ENCODE data around the gene SOWAHB. TPM values are rescaled to one million over a fixed set of nuclear protein-coding genes. Genes with fewer than 3 reads are reported as not detected.
"Not testable (repeated sequence)": the region's sequence is repeated elsewhere in the genome, so short reads cannot be mapped to it uniquely, and the experiment has no call there.

Gene SOWAHB
- total RNA-seq, 8 experiments from 2014 or later, result 0.17 to 1.3 (median 0.33) TPM; not detected in 2

GRCh38 chr4:76886214-76886613, 11.7 kb downstream of the SOWAHB start:
- H3K4me3 ChIP-seq, result no peak overlapping the region
- in situ Hi-C loops (cut with MboI; ENCODE audit: low pct_unique_long_range_greater_than_20kb in 2 of 9, low sequenced_read_pairs in 9 of 9, unreplicated experiment in 9 of 9), result no loop called here
- ATAC-seq (replicated peaks in 6 of 8), result no peak
- WGBS, 10 experiments, result 35 to 100% (median 88%) methylated on average over 1 to 4 of the region's 5 CpGs; no CpG with 5 or more reads in 2 of the 10 experiments
- H3K27ac ChIP-seq, result no peak overlapping the region
- no peaks in the 10 kb centered on the region for H3K4me1 ChIP-seq (replicated peaks in 1 of 2)

GRCh38 chr4:76883147-76883546, 14.8 kb downstream of the SOWAHB start:
- WGBS, 10 experiments, result 62 to 100% (median 87%) methylated on average over 2 to 6 of the region's 8 CpGs; no CpG with 5 or more reads in 2 of the 10 experiments
- Histone ChIP-seq H3K27ac (no peak overlapping the region), H3K4me1 (replicated peaks in 1 of 2) (no peaks in the 10 kb centered on the region), H3K4me3 (no peak overlapping the region)
- no peak for ATAC-seq (replicated peaks in 6 of 8)
- in situ Hi-C loops (cut with MboI; ENCODE audit: low pct_unique_long_range_greater_than_20kb in 2 of 9, low sequenced_read_pairs in 9 of 9, unreplicated experiment in 9 of 9), result no loop called here

- Histone ChIP-seq H3K27ac (no peak overlapping the region), H3K4me3 (no peak overlapping the region), H3K4me1 (replicated peaks in 1 of 2) (no peaks in the 10 kb centered on the region)
- WGBS, 10 experiments, result 40 to 94% (median 80%) methylated on average over 1 to 2 of the region's 2 CpGs; no CpG with 5 or more reads in 1 of the 10 experiments
- no peak for ATAC-seq (replicated peaks in 6 of 8)
- in situ Hi-C loops (cut with MboI; ENCODE audit: low pct_unique_long_range_greater_than_20kb in 2 of 9, low sequenced_read_pairs in 9 of 9, unreplicated experiment in 9 of 9), result no loop called here
These were observed 15.3 kb downstream of the SOWAHB start for GRCh38 chr4:76882630-76883029.

- 0 to 86% (median 63%) methylated on average over 1 of the region's 1 CpG; no CpG with 5 or more reads in 5 of the 10 experiments for WGBS, 10 experiments
- in situ Hi-C loops (cut with MboI; ENCODE audit: low pct_unique_long_range_greater_than_20kb in 2 of 9, low sequenced_read_pairs in 9 of 9, unreplicated experiment in 9 of 9), result no loop called here
- H3K4me1 ChIP-seq (replicated peaks in 1 of 2), result no peaks in the 10 kb centered on the region
- H3K27ac ChIP-seq, result no peak overlapping the region
- no peak for ATAC-seq (replicated peaks in 6 of 8)
- H3K4me3 ChIP-seq, result no peak overlapping the region
These were observed 16.6 kb downstream of the SOWAHB start for GRCh38 chr4:76881375-76881774.

- in situ Hi-C loops (cut with MboI; ENCODE audit: low pct_unique_long_range_greater_than_20kb in 2 of 9, low sequenced_read_pairs in 9 of 9, unreplicated experiment in 9 of 9), result no loop called here
- Histone ChIP-seq H3K27ac (no peak overlapping the region), H3K4me3 (no peak overlapping the region), H3K4me1 (replicated peaks in 1 of 2) (no peaks in the 10 kb centered on the region)
- ATAC-seq (replicated peaks in 6 of 8), result no peak
- 0 to 100% (median 89%) methylated on average over 1 to 3 of the region's 3 CpGs; no CpG with 5 or more reads in 3 of the 10 experiments for WGBS, 10 experiments
These were observed 18.1 kb downstream of the SOWAHB start for GRCh38 chr4:76879731-76880364.

GRCh38 chr4:76878641-76879165, 19.2 kb downstream of the SOWAHB start:
- H3K4me3 ChIP-seq; ATAC-seq (replicated peaks in 6 of 8); H3K27ac ChIP-seq; in situ Hi-C loops (cut with MboI; ENCODE audit: low pct_unique_long_range_greater_than_20kb in 2 of 9, low sequenced_read_pairs in 9 of 9, unreplicated experiment in 9 of 9); H3K4me1 ChIP-seq (replicated peaks in 1 of 2): not testable (repeated sequence)
- WGBS, 10 experiments, result 11 to 80% (median 41%) methylated on average over 1 to 3 of the region's 3 CpGs; no CpG with 5 or more reads in 2 of the 10 experiments

- ATAC-seq (replicated peaks in 6 of 8), result peak in 1 of 8 experiments; percentile 47
These were observed 23.8 kb downstream of the SOWAHB start for GRCh38 chr4:76874176-76874575.

GRCh38 chr4:76873495-76873894, 24.4 kb downstream of the SOWAHB start:
- ATAC-seq (replicated peaks in 6 of 8), result no peak
- H3K4me3 ChIP-seq, result no peak overlapping the region
- H3K27ac ChIP-seq, result no peak overlapping the region
- WGBS, 10 experiments, result 0 to 83% (median 59%) methylated on average over 1 of the region's 1 CpG; no CpG with 5 or more reads in 4 of the 10 experiments
- no peaks in the 10 kb centered on the region for H3K4me1 ChIP-seq (replicated peaks in 1 of 2)
- in situ Hi-C loops (cut with MboI; ENCODE audit: low pct_unique_long_range_greater_than_20kb in 2 of 9, low sequenced_read_pairs in 9 of 9, unreplicated experiment in 9 of 9), result no loop called here

More at GRCh38 chr4:76874176-76874575, 23.8 kb downstream of the SOWAHB start:
- 24 to 100% (median 88%) methylated on average over 1 to 4 of the region's 4 CpGs; no CpG with 5 or more reads in 4 of the 10 experiments for WGBS, 10 experiments
- H3K4me3 ChIP-seq, result no peak overlapping the region
- H3K4me1 ChIP-seq (replicated peaks in 1 of 2), result no peaks in the 10 kb centered on the region
- H3K27ac ChIP-seq, result no peak overlapping the region
- in situ Hi-C loops (cut with MboI; ENCODE audit: low pct_unique_long_range_greater_than_20kb in 2 of 9, low sequenced_read_pairs in 9 of 9, unreplicated experiment in 9 of 9), result no loop called here

- Histone ChIP-seq H3K27ac (no peak overlapping the region), H3K4me3 (no peak overlapping the region), H3K4me1 (replicated peaks in 1 of 2) (no peaks in the 10 kb centered on the region)
- in situ Hi-C loops (cut with MboI; ENCODE audit: low pct_unique_long_range_greater_than_20kb in 2 of 9, low sequenced_read_pairs in 9 of 9, unreplicated experiment in 9 of 9), result no loop called here
- no peak for ATAC-seq (replicated peaks in 6 of 8)
These were observed 25.4 kb downstream of the SOWAHB start for GRCh38 chr4:76872556-76872955.

GRCh38 chr4:76868780-76869179, 29.2 kb downstream of the SOWAHB start:
- H3K27ac ChIP-seq; H3K4me3 ChIP-seq; H3K4me1 ChIP-seq (replicated peaks in 1 of 2); ATAC-seq (replicated peaks in 6 of 8); in situ Hi-C loops (cut with MboI; ENCODE audit: low pct_unique_long_range_greater_than_20kb in 2 of 9, low sequenced_read_pairs in 9 of 9, unreplicated experiment in 9 of 9): not testable (repeated sequence)
- WGBS, 10 experiments, result 80 to 100% (median 95%) methylated on average over 1 to 4 of the region's 4 CpGs; no CpG with 5 or more reads in 2 of the 10 experiments

GRCh38 chr4:76867880-76868655, 29.9 kb downstream of the SOWAHB start:
- no peak overlapping the region for H3K27ac ChIP-seq
- no peak overlapping the region for H3K4me3 ChIP-seq
- in situ Hi-C loops (cut with MboI; ENCODE audit: low pct_unique_long_range_greater_than_20kb in 2 of 9, low sequenced_read_pairs in 9 of 9, unreplicated experiment in 9 of 9), result no loop called here
- WGBS, 10 experiments, result 61 to 100% (median 77%) methylated on average over 1 to 8 of the region's 16 CpGs; no CpG with 5 or more reads in 5 of the 10 experiments
- no peak for ATAC-seq (replicated peaks in 6 of 8)
- no peaks in the 10 kb centered on the region for H3K4me1 ChIP-seq (replicated peaks in 1 of 2)

GRCh38 chr4:76867377-76867776, 30.6 kb downstream of the SOWAHB start:
- WGBS, 10 experiments, result 35 to 100% (median 92%) methylated on average over 1 to 6 of the region's 7 CpGs; no CpG with 5 or more reads in 2 of the 10 experiments
- no peak overlapping the region for H3K27ac ChIP-seq
- no peak for ATAC-seq (replicated peaks in 6 of 8)
- H3K4me3 ChIP-seq, result no peak overlapping the region
- in situ Hi-C loops (cut with MboI; ENCODE audit: low pct_unique_long_range_greater_than_20kb in 2 of 9, low sequenced_read_pairs in 9 of 9, unreplicated experiment in 9 of 9), result no loop called here
- no peaks in the 10 kb centered on the region for H3K4me1 ChIP-seq (replicated peaks in 1 of 2)

GRCh38 chr4:76866641-76867040, 31.3 kb downstream of the SOWAHB start:
- ATAC-seq (replicated peaks in 6 of 8), result no peak
- WGBS, 10 experiments, result 40 to 100% (median 81%) methylated on average over 1 to 6 of the region's 9 CpGs; no CpG with 5 or more reads in 2 of the 10 experiments
- H3K27ac ChIP-seq, result no peak overlapping the region
- H3K4me3 ChIP-seq, result no peak overlapping the region
- H3K4me1 ChIP-seq (replicated peaks in 1 of 2), result no peaks in the 10 kb centered on the region
- in situ Hi-C loops (cut with MboI; ENCODE audit: low pct_unique_long_range_greater_than_20kb in 2 of 9, low sequenced_read_pairs in 9 of 9, unreplicated experiment in 9 of 9), result no loop called here

Data from motor neuron (in vitro differentiated cells).